GM06990 (cell line): ENCODE results near the gene ACTN2.

Source experiments
- DNase-seq: peaks from one replicate; pipeline ENCODE4 v3.0.0-alpha.2; 2011; ENCODE audit not compliant: insufficient read length; ENCODE audit errors: extremely low read depth
- H3K27me3 ChIP-seq: replicated peaks from 2 replicates; pipeline ENCODE4 v1.6.0; 2011; ENCODE audit warnings: low read length; ENCODE audit not compliant: control insufficient read depth, insufficient read depth
- H3K36me3 ChIP-seq: 2 replicates; pipeline ENCODE4 v1.5.1; 2011; ENCODE audit warnings: low read length; ENCODE audit not compliant: control insufficient read depth, insufficient read depth
- H3K4me3 ChIP-seq: replicated peaks from 2 replicates; pipeline ENCODE4 v1.5.1; 2011; ENCODE audit warnings: low read depth, mild to moderate bottlenecking, control low read depth, low read length
- CTCF ChIP-seq: IDR thresholded peaks from 2 replicates; pipeline ENCODE4 v1.5.1; 2011; ENCODE audit warnings: low read length, control low read depth, mild to moderate bottlenecking, inconsistent platforms; ENCODE audit not compliant: insufficient read depth, poor library complexity, severe bottlenecking

Gene ACTN2

GRCh38 chr1:236670060-236670459 lies 16.2 kb upstream of the ACTN2 start:
- Histone ChIP-seq H3K36me3 (no peaks in the 10 kb centered on the region), H3K4me3 (no peak overlapping the region), H3K27me3 (no peaks in the 10 kb centered on the region; the same call in 1 of the 2 replicates)
- TF ChIP-seq CTCF: no peak
- DNase-seq: no peak

- no peak for TF ChIP-seq CTCF
- no peak for DNase-seq
- Histone ChIP-seq H3K36me3 (no peaks in the 10 kb centered on the region), H3K27me3 (no peaks in the 10 kb centered on the region; the same call in 1 of the 2 replicates), H3K4me3 (no peak overlapping the region)
These were observed 12.9 kb upstream of the ACTN2 start for GRCh38 chr1:236673289-236673919.

GRCh38 chr1:236677641-236678235 lies 8.6 kb upstream of the ACTN2 start:
- H3K4me3 ChIP-seq: no peak overlapping the region
- no peaks in the 10 kb centered on the region for H3K36me3 ChIP-seq
- H3K27me3 ChIP-seq: no peaks in the 10 kb centered on the region; the same call in 1 of the 2 replicates
- TF ChIP-seq CTCF: no peak
- DNase-seq: no peak

GRCh38 chr1:236681219-236681618 lies 5.1 kb upstream of the ACTN2 start:
- Histone ChIP-seq H3K27me3 (no peaks in the 10 kb centered on the region; the same call in 1 of the 2 replicates), H3K36me3 (no peaks in the 10 kb centered on the region), H3K4me3 (no peak overlapping the region)
- TF ChIP-seq CTCF: no peak
- DNase-seq: no peak

GRCh38 chr1:236685205-236685916 lies 938 bp upstream of the ACTN2 start:
- H3K36me3 ChIP-seq: no peaks in the 10 kb centered on the region
- H3K4me3 ChIP-seq: no peak overlapping the region
- no peak for TF ChIP-seq CTCF
- no peaks in the 10 kb centered on the region; the same call in 1 of the 2 replicates for H3K27me3 ChIP-seq
- DNase-seq: no peak
